ENCODE data around the gene FAM98A.

Gene FAM98A

GRCh38 chr2:33595385-33595784, 3.7 kb downstream of the FAM98A start:
- no peak for DNase-seq

- DNase-seq, result peak; percentile 43
Measured at GRCh38 chr2:33589444-33589843, 9.7 kb downstream of the FAM98A start.

- no peak for DNase-seq
Measured at GRCh38 chr2:33588232-33588631, 10.9 kb downstream of the FAM98A start.

- no peak for DNase-seq
Measured at GRCh38 chr2:33586766-33587165, 12.3 kb downstream of the FAM98A start.

- DNase-seq, result peak; percentile 41
Measured at GRCh38 chr2:33583194-33583938, 15.7 kb downstream of the FAM98A start.

- DNase-seq, result no peak
Measured at GRCh38 chr2:33581872-33582271, 17.2 kb downstream of the FAM98A start.

- peak; percentile 14 for DNase-seq
Measured at GRCh38 chr2:33579227-33579626, 19.9 kb downstream of the FAM98A start.

- DNase-seq, result no peak
Measured at GRCh38 chr2:33577668-33578067, 21.4 kb downstream of the FAM98A start.

GRCh38 chr2:33577084-33577483, 22.0 kb downstream of the FAM98A start:
- DNase-seq, result no peak

GRCh38 chr2:33573657-33574056, 25.4 kb downstream of the FAM98A start:
- DNase-seq, result no peak

GRCh38 chr2:33570681-33571080, 28.4 kb downstream of the FAM98A start:
- DNase-seq, result no peak

- no peak for DNase-seq
Measured at GRCh38 chr2:33561872-33562271, 37.2 kb downstream of the FAM98A start.

GRCh38 chr2:33560017-33560416, 39.1 kb downstream of the FAM98A start:
- DNase-seq, result no peak

- DNase-seq, result no peak
Measured at GRCh38 chr2:33559328-33559727, 39.8 kb downstream of the FAM98A start.

- no peak for DNase-seq
Measured at GRCh38 chr2:33555681-33556080, 43.4 kb downstream of the FAM98A start.

- no peak for DNase-seq
Measured at GRCh38 chr2:33552758-33553461, 46.2 kb downstream of the FAM98A start.

- DNase-seq, result no peak
Measured at GRCh38 chr2:33550206-33550605, 48.9 kb downstream of the FAM98A start.

- DNase-seq, result no peak
Measured at GRCh38 chr2:33541243-33541642, 57.9 kb downstream of the FAM98A start.

- peak; percentile 84 for DNase-seq
Measured at GRCh38 chr2:33535421-33535820, 63.7 kb downstream of the FAM98A start.

Measured in NCI-H2171 (cell line).